ENCODE results near the gene VWA5B2. TPM values are rescaled to one million over a fixed set of nuclear protein-coding genes. Genes with fewer than 3 reads are reported as not detected.

Gene VWA5B2
- total RNA-seq, 1 donor from 2014 or later: 1.1 TPM

- DNase-seq (ENCODE audit: low spot score in 2 of 2, unreplicated experiment in 2 of 2): no peak
- peaks cover 93% of the 10 kb centered on the region for H3K27me3 Mint-ChIP-seq (ENCODE audit: low read depth)
- no peaks in the 10 kb centered on the region for H3K9me3 Mint-ChIP-seq
- H3K4me1 Mint-ChIP-seq: no peaks in the 10 kb centered on the region
- H3K27ac Mint-ChIP-seq: no peak within 1 kb of the TSS
- no peaks in the 10 kb centered on the region for H3K36me3 Mint-ChIP-seq
- TF ChIP-seq, protein P1, sequence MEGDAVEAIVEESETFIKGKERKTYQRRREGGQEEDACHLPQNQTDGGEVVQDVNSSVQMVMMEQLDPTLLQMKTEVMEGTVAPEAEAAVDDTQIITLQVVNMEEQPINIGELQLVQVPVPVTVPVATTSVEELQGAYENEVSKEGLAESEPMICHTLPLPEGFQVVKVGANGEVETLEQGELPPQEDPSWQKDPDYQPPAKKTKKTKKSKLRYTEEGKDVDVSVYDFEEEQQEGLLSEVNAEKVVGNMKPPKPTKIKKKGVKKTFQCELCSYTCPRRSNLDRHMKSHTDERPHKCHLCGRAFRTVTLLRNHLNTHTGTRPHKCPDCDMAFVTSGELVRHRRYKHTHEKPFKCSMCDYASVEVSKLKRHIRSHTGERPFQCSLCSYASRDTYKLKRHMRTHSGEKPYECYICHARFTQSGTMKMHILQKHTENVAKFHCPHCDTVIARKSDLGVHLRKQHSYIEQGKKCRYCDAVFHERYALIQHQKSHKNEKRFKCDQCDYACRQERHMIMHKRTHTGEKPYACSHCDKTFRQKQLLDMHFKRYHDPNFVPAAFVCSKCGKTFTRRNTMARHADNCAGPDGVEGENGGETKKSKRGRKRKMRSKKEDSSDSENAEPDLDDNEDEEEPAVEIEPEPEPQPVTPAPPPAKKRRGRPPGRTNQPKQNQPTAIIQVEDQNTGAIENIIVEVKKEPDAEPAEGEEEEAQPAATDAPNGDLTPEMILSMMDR (IDR thresholded peaks at IDR 0.05; ENCODE audit: unreplicated experiment): no peak
- peak within 1 kb of the TSS; percentile 3 for H3K4me3 Mint-ChIP-seq
Observed at GRCh38 chr3:184275961-184276910, 46.9 kb downstream of the VWA5B2 start, which contains the start of gene ECE2. Gene ECE2 (plus strand): TSS chr3:184276022. CDS start chr3:184276154, 132 bp downstream.

DNA sequence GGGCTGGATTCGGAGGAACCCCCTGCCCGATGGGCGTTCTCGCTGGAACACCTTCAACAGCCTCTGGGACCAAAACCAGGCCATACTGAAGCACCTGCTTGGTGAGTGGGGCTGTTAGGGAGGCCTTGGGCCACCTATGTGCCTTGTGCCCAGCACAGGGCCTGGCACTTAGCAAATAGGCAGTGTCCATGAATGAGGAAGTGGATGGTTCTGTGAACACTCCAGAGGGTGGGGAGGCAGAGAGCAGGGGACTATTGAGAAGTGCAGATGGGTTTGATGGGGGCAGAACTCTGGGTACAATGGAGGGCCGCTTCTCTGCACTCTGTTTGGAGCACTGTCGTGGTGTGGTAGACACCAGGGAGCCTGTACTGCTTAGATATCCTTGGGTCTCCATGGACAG, 48.0 kb downstream of the VWA5B2 start:
- no peak overlapping the region for H3K4me3 Mint-ChIP-seq
- no peaks in the 10 kb centered on the region for H3K36me3 Mint-ChIP-seq
- TF ChIP-seq, protein P1 (IDR thresholded peaks at IDR 0.05; ENCODE audit: unreplicated experiment): no peak
- peaks cover 91% of the 10 kb centered on the region for H3K27me3 Mint-ChIP-seq (ENCODE audit: low read depth)
- H3K9me3 Mint-ChIP-seq: no peaks in the 10 kb centered on the region
- H3K4me1 Mint-ChIP-seq: no peaks in the 10 kb centered on the region
- DNase-seq (ENCODE audit: low spot score in 2 of 2, unreplicated experiment in 2 of 2): no peak
- no peak overlapping the region for H3K27ac Mint-ChIP-seq

DNA sequence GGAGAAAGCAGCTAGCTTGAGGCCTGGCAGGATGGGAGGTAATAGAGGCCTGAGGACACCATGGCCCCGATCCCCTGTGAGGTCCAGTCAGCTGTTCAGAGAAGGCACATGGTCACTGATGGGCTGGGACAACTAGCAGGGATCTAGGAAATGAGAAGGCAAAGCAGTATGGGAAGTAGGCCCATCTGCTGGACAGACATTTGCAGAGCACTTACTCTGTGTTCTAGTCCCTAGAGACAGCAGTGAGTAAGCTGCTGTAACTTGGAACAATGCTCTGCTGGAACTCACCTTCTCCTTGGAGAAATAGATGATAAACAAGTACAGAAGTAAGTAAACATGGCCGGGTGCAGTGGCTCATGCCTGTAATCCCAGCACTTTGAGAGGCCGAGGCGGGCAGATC, 53.6 kb downstream of the VWA5B2 start:
- DNase-seq (ENCODE audit: low spot score in 2 of 2, unreplicated experiment in 2 of 2): no peak
- no peaks in the 10 kb centered on the region for H3K9me3 Mint-ChIP-seq
- no peaks in the 10 kb centered on the region for H3K4me1 Mint-ChIP-seq
- TF ChIP-seq, protein P1 (IDR thresholded peaks at IDR 0.05; ENCODE audit: unreplicated experiment): no peak
- no peak overlapping the region for H3K27ac Mint-ChIP-seq
- no peaks in the 10 kb centered on the region for H3K36me3 Mint-ChIP-seq
- no peak overlapping the region for H3K4me3 Mint-ChIP-seq
- H3K27me3 Mint-ChIP-seq (ENCODE audit: low read depth): peaks cover 74% of the 10 kb centered on the region

DNA sequence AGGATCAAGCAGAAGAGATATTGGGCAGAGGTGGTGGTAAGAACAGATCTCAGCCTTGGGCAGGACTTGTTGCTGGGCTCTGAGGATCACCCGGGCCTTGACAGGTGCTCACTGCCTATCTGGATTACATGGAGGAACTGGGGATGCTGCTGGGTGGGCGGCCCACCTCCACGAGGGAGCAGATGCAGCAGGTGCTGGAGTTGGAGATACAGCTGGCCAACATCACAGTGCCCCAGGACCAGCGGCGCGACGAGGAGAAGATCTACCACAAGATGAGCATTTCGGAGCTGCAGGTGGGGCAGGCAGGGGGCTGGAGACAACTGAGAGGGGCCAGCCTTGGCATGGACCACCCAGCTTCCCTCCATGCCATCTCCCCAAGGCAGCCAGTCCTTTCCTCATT, 54.3 kb downstream of the VWA5B2 start:
- H3K27ac Mint-ChIP-seq: no peak overlapping the region
- peaks cover 71% of the 10 kb centered on the region for H3K27me3 Mint-ChIP-seq (ENCODE audit: low read depth)
- no peak for DNase-seq (ENCODE audit: low spot score in 2 of 2, unreplicated experiment in 2 of 2)
- TF ChIP-seq, protein P1 (IDR thresholded peaks at IDR 0.05; ENCODE audit: unreplicated experiment): no peak
- no peaks in the 10 kb centered on the region for H3K36me3 Mint-ChIP-seq
- H3K4me1 Mint-ChIP-seq: no peaks in the 10 kb centered on the region
- H3K4me3 Mint-ChIP-seq: no peak overlapping the region
- H3K9me3 Mint-ChIP-seq: no peaks in the 10 kb centered on the region

DNA sequence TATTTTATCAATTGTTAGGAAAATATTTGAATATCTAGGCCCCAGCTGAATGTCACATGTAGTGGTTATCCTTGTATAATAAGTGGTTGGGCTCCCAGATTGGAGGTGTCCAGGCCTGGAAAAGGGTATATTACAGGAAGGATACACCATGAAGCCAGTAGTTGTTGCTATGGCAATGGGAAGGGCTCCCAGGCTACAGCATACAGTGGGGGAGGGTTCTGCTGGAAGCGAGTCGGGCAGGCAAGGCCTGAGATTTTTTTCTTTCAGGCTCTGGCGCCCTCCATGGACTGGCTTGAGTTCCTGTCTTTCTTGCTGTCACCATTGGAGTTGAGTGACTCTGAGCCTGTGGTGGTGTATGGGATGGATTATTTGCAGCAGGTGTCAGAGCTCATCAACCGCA, 55.3 kb downstream of the VWA5B2 start:
- Mint-ChIP-seq H3K27me3 (ENCODE audit: low read depth) (peaks cover 71% of the 10 kb centered on the region), H3K9me3 (no peaks in the 10 kb centered on the region), H3K36me3 (no peaks in the 10 kb centered on the region), H3K27ac (no peak overlapping the region), H3K4me3 (no peak overlapping the region), H3K4me1 (no peaks in the 10 kb centered on the region)
- TF ChIP-seq, protein P1 (IDR thresholded peaks at IDR 0.05; ENCODE audit: unreplicated experiment): no peak
- DNase-seq (ENCODE audit: low spot score in 2 of 2, unreplicated experiment in 2 of 2): no peak
